AG04449 (cell line): ENCODE measurements around the gene CFAP65.

Source experiments
- CTCF ChIA-PET: fragments of 350-600 bp; formaldehyde crosslinking; extraction: SDS; loops from one replicate; lab custom pipeline; 2021; ENCODE audit warnings: antibody characterized with exemption; lab: Yijun Ruan, JAX
- POLR2A ChIA-PET: fragments of 400-600, 350-600 bp; formaldehyde crosslinking; extraction: SDS; loops from one replicate; lab custom pipeline; 2020; ENCODE audit warnings: antibody characterized with exemption, inconsistent platforms; lab: Yijun Ruan, JAX
- DNase-seq: peaks from one replicate; pipeline ENCODE4 v3.0.0-alpha.2; 2010; ENCODE audit warnings: low read depth, low spot score
- H3K4me3 ChIP-seq: 2 replicates; pipeline ENCODE4 v1.5.1; 2011; ENCODE audit warnings: low read depth, mild to moderate bottlenecking, control low read depth, low read length
- CTCF ChIP-seq: IDR thresholded peaks from one replicate; pipeline ENCODE4 v1.5.1; 2011; ENCODE audit warnings: mild to moderate bottlenecking, moderate library complexity, low read length, control low read depth, inconsistent platforms; ENCODE audit not compliant: insufficient read depth; ENCODE audit errors: missing control alignments

CFAP65 gene

DNA sequence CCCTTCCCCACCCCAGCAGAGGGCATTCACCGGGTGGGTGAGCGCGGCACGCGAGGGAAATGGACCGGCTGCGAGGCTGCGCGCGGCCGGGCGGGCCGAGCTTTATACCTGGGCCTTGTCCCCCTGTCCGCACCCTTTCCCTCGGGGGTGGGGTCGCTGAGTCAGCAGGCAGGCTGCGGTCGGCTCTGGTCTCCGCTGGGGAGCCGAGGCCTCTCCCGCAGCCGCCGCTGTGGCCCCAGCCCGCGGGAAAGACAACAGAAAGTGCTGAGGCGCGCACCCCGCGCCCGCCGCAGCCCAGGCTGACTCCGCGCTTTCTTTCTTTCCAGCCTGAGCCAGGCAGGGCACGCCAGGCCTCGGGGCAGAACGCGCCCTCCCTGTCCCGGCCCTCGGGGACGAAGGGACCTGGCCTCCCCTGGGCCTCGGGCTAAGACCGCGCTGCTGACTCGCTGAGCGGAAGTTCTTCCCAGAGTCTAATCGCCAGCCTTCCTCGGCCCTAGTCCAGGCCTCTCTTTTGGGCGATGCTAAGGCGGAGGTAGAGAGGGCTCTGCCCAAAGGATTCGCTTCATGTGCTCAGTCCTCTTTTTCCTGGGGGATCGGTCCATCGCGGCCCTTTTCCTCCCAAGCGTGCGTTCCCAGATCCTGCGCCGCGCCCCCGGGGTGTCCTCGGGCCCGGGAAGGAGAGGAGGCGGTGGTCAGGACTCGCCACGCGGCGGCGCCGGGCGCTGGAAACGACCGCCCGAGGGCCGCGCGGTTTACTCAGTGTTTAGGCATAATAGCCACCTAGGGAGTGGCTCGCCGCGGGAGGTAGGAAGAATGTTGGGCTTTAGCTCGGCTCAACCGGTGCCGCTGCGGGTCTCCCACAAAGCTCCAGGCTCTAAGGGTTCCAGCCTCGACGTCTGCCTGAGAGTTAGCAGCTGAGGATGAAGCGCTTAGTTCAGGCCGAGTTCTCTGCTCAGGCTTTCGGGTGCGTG is 47.7 kb downstream of the CFAP65 start, which contains the start of gene CRYBA2:
Gene CRYBA2, minus strand, starts transcription at position 78 of the 971 bp plus-strand sequence. CDS start 246 bp downstream, outside the sequence.
- H3K4me3 ChIP-seq: peak within 1 kb of the TSS; percentile 43
- POLR2A ChIA-PET: no interaction called here
- CTCF ChIA-PET: interaction anchor here (0.7 to 12.6 kb wide), 13 partner anchors 12 to 302 kb away, joined by 3 to 227 read pairs (median 15); partner anchors contain the start of gene FEV
- peak; percentile 20 for TF ChIP-seq CTCF
- no peak for DNase-seq

- no peak for DNase-seq
- TF ChIP-seq CTCF: no peak
- no peak overlapping the region; the same call in 1 of the 2 replicates for H3K4me3 ChIP-seq
- ChIA-PET POLR2A (no interaction called here), CTCF (interaction anchor here (0.7 to 12.6 kb wide), 5 partner anchors 9 to 320 kb away, joined by 3 to 227 read pairs (median 4); partner anchors contain the start of gene FEV)
Measured at GRCh38 chr2:218992703-218993344, 48.5 kb downstream of the CFAP65 start.

DNA sequence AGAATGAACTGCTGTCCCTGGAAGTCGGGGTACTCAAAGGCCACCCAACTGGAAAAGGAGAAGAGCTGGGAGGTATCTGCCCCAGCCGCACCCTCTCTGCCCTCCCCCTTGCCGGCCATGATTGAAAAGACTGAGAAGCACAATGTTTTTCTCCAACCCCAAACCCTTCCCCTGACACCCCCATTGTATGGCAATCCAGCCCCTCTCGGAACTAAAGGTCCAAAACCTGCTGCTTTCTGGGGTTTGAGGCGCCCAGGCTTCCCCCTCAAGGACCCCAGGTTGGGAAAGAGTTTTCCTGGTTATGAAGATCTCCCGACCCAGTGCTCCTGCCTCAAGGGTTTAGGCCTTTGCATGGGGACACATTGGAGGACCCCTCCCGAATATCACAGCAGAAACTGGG is 49.1 kb downstream of the CFAP65 start:
- DNase-seq: no peak
- TF ChIP-seq CTCF: no peak
- ChIA-PET POLR2A (no interaction called here), CTCF (interaction anchor here (0.9 to 12.6 kb wide), 4 partner anchors 9 to 164 kb away, joined by 3 to 227 read pairs (median 70); partner anchors contain the start of gene FEV)
- no peak overlapping the region for H3K4me3 ChIP-seq

- POLR2A ChIA-PET: no interaction called here
- no peak overlapping the region for H3K4me3 ChIP-seq
- TF ChIP-seq CTCF: no peak
- no peak for DNase-seq
- CTCF ChIA-PET: interaction anchor here (0.9 to 12.6 kb wide), 4 partner anchors 10 to 164 kb away, joined by 3 to 227 read pairs (median 70); partner anchors contain the start of gene FEV
Measured at GRCh38 chr2:218991674-218992168, 49.6 kb downstream of the CFAP65 start.

GRCh38 chr2:218990612-218991011 is 50.7 kb downstream of the CFAP65 start:
- ChIA-PET POLR2A (no interaction called here), CTCF (interaction anchor here (1.1 to 12.6 kb wide), 3 partner anchors 12 to 40 kb away, joined by 3 to 227 read pairs (median 10); partner anchors contain the start of gene FEV)
- no peak for TF ChIP-seq CTCF
- DNase-seq: no peak
- no peak overlapping the region for H3K4me3 ChIP-seq
